D341Med (cell line): ENCODE data around the gene ABCB9.
A peak's percentile ranks its signal among the peaks of the same experiment; 100 is the strongest.

Experiments
- DNase-seq: peaks from one replicate; pipeline ENCODE4 v3.0.0; 2012; ENCODE audit warnings: low spot score

The ABCB9 gene

GRCh38 chr12:122981587-122982476 is 15.6 kb upstream of the ABCB9 start:
- DNase-seq: no peak

GRCh38 chr12:122981036-122981471 is 14.8 kb upstream of the ABCB9 start:
- DNase-seq: no peak

- peak; percentile 88 for DNase-seq
These were observed 14.1 kb upstream of the ABCB9 start, which contains the start of gene ARL6IP4 for GRCh38 chr12:122980183-122981035. Gene ARL6IP4 (plus strand): TSS chr12:122980681. CDS start chr12:122981140, 459 bp downstream.

GRCh38 chr12:122979908-122980182 is 13.6 kb upstream of the ABCB9 start:
- no peak for DNase-seq

- no peak for DNase-seq
These were observed 13.0 kb upstream of the ABCB9 start for GRCh38 chr12:122979001-122979907.

GRCh38 chr12:122978507-122978955 is 12.3 kb upstream of the ABCB9 start:
- DNase-seq: no peak

GRCh38 chr12:122977655-122978392 is 11.6 kb upstream of the ABCB9 start:
- DNase-seq: no peak

- no peak for DNase-seq
These were observed 10.9 kb upstream of the ABCB9 start for GRCh38 chr12:122977153-122977552.

- DNase-seq: no peak
These were observed 10.3 kb upstream of the ABCB9 start for GRCh38 chr12:122976648-122976975.

- DNase-seq: no peak
These were observed 9.8 kb upstream of the ABCB9 start for GRCh38 chr12:122975790-122976647.

GRCh38 chr12:122974892-122975789 is 8.9 kb upstream of the ABCB9 start, which contains the start of gene OGFOD2:
Gene OGFOD2 (plus strand): TSS chr12:122975244. CDS start chr12:122975252, 8 bp downstream.
- peak; percentile 93 for DNase-seq

- DNase-seq: peak; percentile 92
These were observed 8.1 kb upstream of the ABCB9 start for GRCh38 chr12:122974274-122974891.

- DNase-seq: no peak
These were observed 3.4 kb upstream of the ABCB9 start for GRCh38 chr12:122969676-122970075.

- DNase-seq: no peak
These were observed 1.8 kb upstream of the ABCB9 start for GRCh38 chr12:122968104-122968503.

- no peak for DNase-seq
These were observed 684 bp upstream of the ABCB9 start for GRCh38 chr12:122966743-122967550.

GRCh38 chr12:122965321-122965751 is 927 bp downstream of the ABCB9 start:
- DNase-seq: no peak

GRCh38 chr12:122964439-122965257 is 1.6 kb downstream of the ABCB9 start:
- no peak for DNase-seq
